Right lobe of liver (tissue), 4 donors: ENCODE data around the gene APLP2.

ENCODE experiments used
- POLR2A ChIP-seq: fragments of 450-650 bp; IDR thresholded peaks from one replicate; pipeline ENCODE4 v1.6.1; 2017; ENCODE audit warnings: antibody characterized with exemption, mild to moderate bottlenecking
- TF ChIP-seq, protein P1 (sequence below), 4 donors: fragments of 200-600 bp in 3 of 4; fragments of 450-650 bp in 1 of 4; IDR thresholded peaks; one replicate each; pipeline versions ENCODE4 v1.5.1 to v1.8.0; 2016 to 2022; ENCODE audit warnings: antibody characterized with exemption in 4 of 4, mild to moderate bottlenecking in 2 of 4
- donor health status: DM: no; HTN: no; CAD: no.
- donor health status: DM: no; HTN: no; CAD: no.
- donor health status: DM: no; HTN: yes; CAD: no.

GRCh38 chr11:130156108-130157022 is 86.7 kb downstream of the APLP2 start:
- TF ChIP-seq, protein P1, sequence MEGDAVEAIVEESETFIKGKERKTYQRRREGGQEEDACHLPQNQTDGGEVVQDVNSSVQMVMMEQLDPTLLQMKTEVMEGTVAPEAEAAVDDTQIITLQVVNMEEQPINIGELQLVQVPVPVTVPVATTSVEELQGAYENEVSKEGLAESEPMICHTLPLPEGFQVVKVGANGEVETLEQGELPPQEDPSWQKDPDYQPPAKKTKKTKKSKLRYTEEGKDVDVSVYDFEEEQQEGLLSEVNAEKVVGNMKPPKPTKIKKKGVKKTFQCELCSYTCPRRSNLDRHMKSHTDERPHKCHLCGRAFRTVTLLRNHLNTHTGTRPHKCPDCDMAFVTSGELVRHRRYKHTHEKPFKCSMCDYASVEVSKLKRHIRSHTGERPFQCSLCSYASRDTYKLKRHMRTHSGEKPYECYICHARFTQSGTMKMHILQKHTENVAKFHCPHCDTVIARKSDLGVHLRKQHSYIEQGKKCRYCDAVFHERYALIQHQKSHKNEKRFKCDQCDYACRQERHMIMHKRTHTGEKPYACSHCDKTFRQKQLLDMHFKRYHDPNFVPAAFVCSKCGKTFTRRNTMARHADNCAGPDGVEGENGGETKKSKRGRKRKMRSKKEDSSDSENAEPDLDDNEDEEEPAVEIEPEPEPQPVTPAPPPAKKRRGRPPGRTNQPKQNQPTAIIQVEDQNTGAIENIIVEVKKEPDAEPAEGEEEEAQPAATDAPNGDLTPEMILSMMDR (IDR thresholded peaks at IDR 0.05): no peak
- TF ChIP-seq POLR2A: no peak
